AG10803 (cell line): Measurements from ENCODE around the gene SLAMF9.

ENCODE experiments used
- DNase-seq: peaks from one replicate; pipeline ENCODE4 v3.0.0; 2010; ENCODE audit warnings: low read depth
- H3K4me3 ChIP-seq: 2 replicates; pipeline ENCODE4 v1.5.1; 2011; ENCODE audit warnings: mild to moderate bottlenecking, low read length, control low read depth
- CTCF ChIP-seq: conservative IDR thresholded peaks from 2 replicates; pipeline ENCODE4 v1.5.1; 2011; ENCODE audit warnings: mild to moderate bottlenecking, low read length, control low read depth, inconsistent platforms

SLAMF9 gene

GRCh38 chr1:159934136-159935039, 19.6 kb downstream of the SLAMF9 start:
- TF ChIP-seq CTCF = no peak
- no peak overlapping the region for H3K4me3 ChIP-seq
- no peak for DNase-seq

GRCh38 chr1:159933347-159933746, 20.7 kb downstream of the SLAMF9 start:
- no peak overlapping the region for H3K4me3 ChIP-seq
- no peak for DNase-seq
- TF ChIP-seq CTCF = no peak

GRCh38 chr1:159932296-159933285, 21.4 kb downstream of the SLAMF9 start:
- no peak for DNase-seq
- TF ChIP-seq CTCF = no peak

GRCh38 chr1:159931795-159932173, 22.3 kb downstream of the SLAMF9 start:
- TF ChIP-seq CTCF = no peak
- no peak overlapping the region for H3K4me3 ChIP-seq
- no peak for DNase-seq

More at GRCh38 chr1:159932296-159933285, 21.4 kb downstream of the SLAMF9 start:
- no peak overlapping the region for H3K4me3 ChIP-seq

- no peak for DNase-seq
- no peak overlapping the region for H3K4me3 ChIP-seq
- no peak for TF ChIP-seq CTCF
Observed at GRCh38 chr1:159931101-159931794, 22.8 kb downstream of the SLAMF9 start.

- DNase-seq = no peak
- no peak overlapping the region for H3K4me3 ChIP-seq
- TF ChIP-seq CTCF = no peak
Observed at GRCh38 chr1:159930634-159931033, 23.4 kb downstream of the SLAMF9 start.
